DMS79 treated with DMSO at 0.1 percent for 48 hours (cell line): Measurements from ENCODE around the gene EIF3A.
"Not testable (repeated sequence)": the region's sequence is repeated elsewhere in the genome, so short reads cannot be mapped to it uniquely, and the experiment has no call there.

Experiments used
- DNase-seq: peaks from one replicate; lab custom pipeline; 2025; lab: John Stamatoyannopoulos, UW

The EIF3A gene

GRCh38 chr10:119100434-119101238 lies 20.0 kb upstream of the EIF3A start:
- no peak for DNase-seq

GRCh38 chr10:119098576-119098975 lies 18.0 kb upstream of the EIF3A start:
- DNase-seq, result no peak

GRCh38 chr10:119096641-119097415 lies 16.2 kb upstream of the EIF3A start:
- DNase-seq, result not testable (repeated sequence)

GRCh38 chr10:119095640-119096039 lies 15.0 kb upstream of the EIF3A start:
- DNase-seq, result no peak

GRCh38 chr10:119090968-119091367 lies 10.4 kb upstream of the EIF3A start:
- DNase-seq, result no peak

- DNase-seq, result no peak
These were observed 9.6 kb upstream of the EIF3A start for GRCh38 chr10:119090026-119090795.

GRCh38 chr10:119087271-119087882 lies 6.8 kb upstream of the EIF3A start:
- DNase-seq, result no peak

- DNase-seq, result no peak
These were observed 4.3 kb upstream of the EIF3A start for GRCh38 chr10:119084896-119085295.

GRCh38 chr10:119079599-119080520 lies 757 bp downstream of the EIF3A start:
- no peak for DNase-seq

GRCh38 chr10:119078422-119079179 lies 2.0 kb downstream of the EIF3A start:
- no peak for DNase-seq

- DNase-seq, result no peak
These were observed 7.0 kb downstream of the EIF3A start for GRCh38 chr10:119073584-119073983.

- no peak for DNase-seq
These were observed 10.0 kb downstream of the EIF3A start for GRCh38 chr10:119070395-119071165.

- DNase-seq, result no peak
These were observed 18.7 kb downstream of the EIF3A start for GRCh38 chr10:119061926-119062325.

GRCh38 chr10:119061352-119061751 lies 19.3 kb downstream of the EIF3A start:
- no peak for DNase-seq

GRCh38 chr10:119060107-119060506 lies 20.5 kb downstream of the EIF3A start:
- no peak for DNase-seq

GRCh38 chr10:119059557-119059956 lies 21.1 kb downstream of the EIF3A start:
- no peak for DNase-seq

- DNase-seq, result no peak
These were observed 22.6 kb downstream of the EIF3A start for GRCh38 chr10:119058010-119058409.

GRCh38 chr10:119055472-119055871 lies 25.1 kb downstream of the EIF3A start:
- no peak for DNase-seq

GRCh38 chr10:119051775-119052174 lies 28.8 kb downstream of the EIF3A start:
- DNase-seq, result no peak
